Measurements from ENCODE around the gene PYROXD2.

PYROXD2 gene

DNA sequence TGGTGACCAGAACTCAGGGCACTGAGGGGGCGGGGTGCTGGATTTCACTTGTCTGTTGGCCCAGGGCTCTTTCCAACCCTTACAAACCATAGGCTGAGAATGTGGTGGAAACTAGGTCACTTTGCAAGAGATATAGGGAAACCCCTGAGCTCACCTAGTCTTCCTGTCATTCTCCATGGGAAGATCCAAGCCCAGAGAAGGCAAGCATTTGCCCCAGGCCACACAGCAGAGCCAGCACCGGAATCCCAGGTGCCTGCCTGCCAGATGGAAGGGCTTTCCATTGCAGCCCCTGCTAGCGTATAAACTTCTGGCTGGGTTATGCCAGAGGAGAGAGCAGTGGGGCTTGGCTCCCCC is 427 bp downstream of the PYROXD2 start:
- DNase-seq, result no peak

DNA sequence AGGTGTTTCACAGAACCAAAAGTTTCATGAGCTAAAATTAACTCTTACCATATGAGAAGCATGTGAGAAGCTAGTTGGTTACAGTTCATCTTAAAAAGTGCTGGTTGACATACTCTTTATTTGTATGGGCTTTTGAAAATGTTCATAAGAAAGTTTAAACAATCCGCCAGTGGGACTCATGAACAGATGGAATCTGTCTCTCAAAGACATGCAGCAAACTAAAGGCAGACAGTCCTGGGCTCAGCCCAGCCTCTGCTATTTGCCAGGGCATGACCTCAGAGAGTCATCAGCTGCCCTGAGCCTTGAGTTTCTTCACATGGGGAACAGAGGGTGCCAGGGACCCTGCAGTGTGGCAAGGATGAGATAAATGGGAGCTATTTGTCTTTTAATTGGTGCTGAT is 3.2 kb downstream of the PYROXD2 start:
- DNase-seq, result no peak

DNA sequence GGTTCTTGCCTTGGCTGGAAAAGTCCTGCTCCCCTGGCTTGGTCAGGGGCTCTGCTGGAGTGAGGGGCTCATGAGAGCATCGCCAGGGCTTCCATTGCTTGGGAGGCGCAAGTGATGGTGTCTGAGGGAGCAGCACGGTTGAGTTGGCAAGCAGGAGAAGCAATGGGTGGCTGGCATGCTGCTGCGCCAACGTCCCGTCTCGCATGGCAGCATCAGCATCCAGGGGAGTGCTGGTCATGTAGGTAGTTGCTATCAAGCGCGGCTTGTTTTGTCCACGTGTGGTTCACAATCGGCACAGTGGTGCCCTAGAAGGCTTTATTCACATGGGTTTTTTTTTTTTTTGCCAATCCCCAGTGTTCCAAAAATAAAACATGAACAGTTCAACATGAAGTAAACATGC is 3.8 kb downstream of the PYROXD2 start:
- DNase-seq, result no peak

DNA sequence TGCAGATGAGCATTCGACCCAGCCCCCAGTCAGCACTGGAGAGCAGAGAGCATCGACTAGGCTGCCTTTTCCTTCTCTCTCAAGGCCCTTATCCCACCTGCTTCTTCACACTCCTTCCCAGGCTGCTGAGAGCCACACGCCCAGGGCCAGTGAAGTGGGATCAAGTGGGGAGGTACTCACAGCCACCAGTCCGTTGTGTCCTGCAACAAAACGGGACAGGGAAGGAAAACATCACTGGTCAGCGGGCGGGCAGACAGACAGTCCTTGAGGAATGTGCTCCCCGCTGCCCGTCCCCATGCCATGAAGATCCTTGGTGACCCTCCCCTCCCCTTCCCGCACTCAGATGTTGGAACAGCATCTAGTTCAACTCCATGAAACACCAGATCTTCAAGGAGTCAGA is 4.2 kb downstream of the PYROXD2 start:
- no peak for DNase-seq

DNA sequence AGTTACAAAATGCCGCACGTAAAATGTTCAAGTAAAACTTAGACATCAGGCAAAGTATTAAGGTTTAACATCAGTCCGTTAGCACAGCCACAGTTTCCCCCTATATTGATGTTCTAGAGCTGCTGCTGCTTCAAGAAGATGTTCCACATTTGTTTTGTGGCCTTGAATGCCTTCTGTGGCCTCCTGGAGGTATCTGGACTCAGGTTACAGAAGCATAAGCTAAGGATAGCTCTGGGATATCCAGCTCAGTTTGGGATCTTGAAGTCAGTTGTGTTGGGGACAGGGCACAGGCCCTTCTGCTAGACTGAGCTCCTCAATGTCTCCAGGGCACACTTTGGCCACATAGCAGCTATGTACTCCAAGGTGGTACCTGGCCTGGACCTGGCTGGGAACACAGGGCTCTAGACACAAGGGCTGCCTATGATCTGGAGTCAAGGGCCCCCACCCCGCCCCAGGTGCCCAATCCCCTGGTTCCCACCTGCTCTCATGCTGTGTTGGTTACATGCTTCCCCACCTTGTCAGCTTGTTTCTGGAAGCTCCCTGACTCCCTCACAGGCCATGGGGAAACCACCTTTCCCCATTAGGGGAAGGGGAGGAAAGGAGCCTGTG is 4.7 kb downstream of the PYROXD2 start:
- DNase-seq, result no peak

DNA sequence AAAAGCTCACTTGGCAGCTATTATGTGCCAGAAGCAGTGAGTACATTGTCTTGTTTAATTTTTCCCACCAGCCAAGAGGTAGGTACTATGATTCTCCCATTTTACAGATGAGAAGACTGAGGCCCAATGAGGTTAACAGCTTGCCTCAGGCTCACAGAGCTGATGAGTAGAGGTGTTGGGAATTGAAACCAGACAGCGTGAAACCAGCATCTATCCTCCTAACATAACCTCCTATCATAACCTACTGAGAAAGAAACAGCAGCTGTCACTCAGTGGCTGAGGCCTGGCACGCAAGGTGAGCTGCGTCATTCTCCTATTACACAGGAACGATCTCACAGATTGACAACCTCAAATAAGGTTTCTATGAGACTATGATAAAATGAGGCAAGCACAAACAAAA is 6.2 kb downstream of the PYROXD2 start:
- no peak for DNase-seq

DNA sequence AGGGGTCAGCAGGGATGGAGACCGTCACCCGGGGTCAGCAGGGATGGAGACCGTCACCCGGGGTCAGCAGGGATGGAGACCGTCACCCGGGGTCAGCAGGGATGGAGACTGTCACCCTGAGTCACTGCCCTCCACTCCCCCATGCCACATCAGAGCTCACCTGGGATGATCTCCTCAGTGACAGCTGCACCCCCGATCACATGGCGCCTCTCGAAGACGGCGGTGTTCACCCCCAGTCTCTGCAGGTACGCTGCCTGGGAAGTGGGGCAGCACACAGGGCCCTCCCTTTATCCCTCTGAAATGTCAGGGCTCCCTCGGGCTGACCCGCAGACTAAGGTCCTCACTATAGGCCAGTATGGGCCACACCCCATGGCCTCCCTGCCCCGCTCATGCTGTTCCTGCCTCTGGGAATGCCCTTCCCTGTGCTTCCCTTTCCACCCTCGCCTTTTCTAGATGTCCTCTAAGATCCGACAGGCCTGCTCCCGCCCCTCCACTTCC is 7.2 kb downstream of the PYROXD2 start:
- DNase-seq, result no peak

DNA sequence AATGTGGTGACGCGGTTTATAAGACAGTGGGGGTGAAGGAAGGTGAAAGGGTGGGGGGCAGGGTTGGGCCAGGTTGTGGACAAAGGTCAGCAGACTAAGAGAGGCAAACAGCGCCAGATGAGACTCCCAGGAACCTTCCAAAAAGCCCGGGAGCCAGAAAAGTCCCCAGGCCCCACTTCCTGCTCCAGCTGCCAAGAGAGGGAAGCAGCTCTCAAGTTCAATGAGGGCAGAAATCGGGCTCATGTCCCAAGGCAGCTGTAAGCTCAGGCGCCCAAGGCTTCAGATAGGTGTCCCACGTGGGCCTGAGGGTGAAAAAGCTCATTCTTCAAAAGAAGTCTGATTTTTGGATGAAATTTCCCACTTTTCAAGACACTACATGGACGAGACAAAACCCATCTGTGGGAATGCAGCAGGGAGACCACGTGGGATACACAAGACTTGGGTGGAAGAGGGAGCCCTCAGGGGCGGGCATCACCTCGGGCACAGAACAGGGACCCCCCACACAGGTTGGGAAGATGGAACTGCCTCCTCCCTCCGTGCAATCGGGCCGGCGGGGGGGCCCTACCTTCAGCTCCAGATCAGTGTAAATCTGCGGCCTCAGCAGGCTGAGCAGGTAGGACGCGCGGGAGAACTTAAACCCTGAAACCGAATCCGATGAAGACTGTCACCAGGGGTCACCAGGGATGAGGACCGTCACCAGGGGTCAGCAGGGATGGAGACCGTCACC is 7.8 kb downstream of the PYROXD2 start:
- DNase-seq, result no peak

DNA sequence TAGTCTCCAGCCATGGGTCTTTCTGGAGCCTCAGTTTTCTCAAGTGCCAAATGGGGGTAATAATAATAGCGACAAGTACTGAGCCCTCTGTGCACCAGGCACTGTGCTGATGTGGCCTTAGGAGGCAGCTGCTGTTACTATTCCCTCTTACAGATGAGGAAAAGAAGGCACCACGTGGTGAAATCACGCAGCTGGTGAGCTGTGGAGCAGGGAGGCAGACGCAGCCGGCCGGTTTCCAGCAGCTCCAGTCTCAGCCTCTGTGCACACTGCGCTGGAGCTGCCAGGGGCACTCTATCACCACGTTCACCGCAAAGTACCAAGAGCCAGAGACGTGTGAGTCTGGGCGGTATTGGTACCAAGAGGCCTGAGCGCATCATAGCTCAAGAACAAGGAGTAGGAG is 9.6 kb downstream of the PYROXD2 start:
- DNase-seq, result no peak

DNA sequence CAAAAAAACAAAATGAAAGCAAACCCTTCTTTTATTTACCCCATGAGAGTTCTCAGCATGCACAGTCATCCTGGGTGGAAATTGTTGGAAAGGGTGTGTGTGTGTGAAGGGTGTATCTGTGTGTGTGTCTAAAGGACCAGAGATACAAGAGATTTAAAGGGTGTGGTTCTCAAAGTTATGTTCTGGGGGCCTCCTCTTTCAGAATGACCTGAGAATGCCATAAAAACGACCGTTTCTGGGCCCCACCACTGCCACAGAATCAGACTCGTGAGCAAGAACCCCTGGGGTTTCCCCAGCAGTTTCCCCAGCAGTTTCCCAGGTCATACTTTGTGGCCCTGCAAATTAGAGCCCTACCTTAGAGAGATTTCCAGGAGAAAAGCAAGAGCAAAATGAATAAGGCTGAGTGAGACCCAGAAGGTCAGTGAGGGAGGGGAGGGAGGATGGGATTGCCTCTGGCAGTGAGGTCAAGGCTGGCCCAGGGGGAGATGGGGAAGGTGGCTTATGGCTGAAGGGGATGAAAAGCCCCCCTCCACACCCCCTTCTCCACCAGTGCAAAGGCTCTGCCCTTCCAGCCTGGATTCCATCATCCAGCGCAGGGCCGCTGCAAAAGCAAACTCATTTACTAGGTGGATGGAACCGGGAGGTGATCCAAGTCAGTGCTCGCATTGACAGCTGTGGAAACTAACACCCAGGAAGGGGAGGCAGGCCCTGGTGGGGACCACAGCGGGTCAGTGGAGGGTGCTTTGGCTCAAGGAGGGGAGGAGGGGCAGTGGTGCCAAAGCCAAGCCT is 10.2 kb downstream of the PYROXD2 start:
- DNase-seq, result peak; percentile 67

DNA sequence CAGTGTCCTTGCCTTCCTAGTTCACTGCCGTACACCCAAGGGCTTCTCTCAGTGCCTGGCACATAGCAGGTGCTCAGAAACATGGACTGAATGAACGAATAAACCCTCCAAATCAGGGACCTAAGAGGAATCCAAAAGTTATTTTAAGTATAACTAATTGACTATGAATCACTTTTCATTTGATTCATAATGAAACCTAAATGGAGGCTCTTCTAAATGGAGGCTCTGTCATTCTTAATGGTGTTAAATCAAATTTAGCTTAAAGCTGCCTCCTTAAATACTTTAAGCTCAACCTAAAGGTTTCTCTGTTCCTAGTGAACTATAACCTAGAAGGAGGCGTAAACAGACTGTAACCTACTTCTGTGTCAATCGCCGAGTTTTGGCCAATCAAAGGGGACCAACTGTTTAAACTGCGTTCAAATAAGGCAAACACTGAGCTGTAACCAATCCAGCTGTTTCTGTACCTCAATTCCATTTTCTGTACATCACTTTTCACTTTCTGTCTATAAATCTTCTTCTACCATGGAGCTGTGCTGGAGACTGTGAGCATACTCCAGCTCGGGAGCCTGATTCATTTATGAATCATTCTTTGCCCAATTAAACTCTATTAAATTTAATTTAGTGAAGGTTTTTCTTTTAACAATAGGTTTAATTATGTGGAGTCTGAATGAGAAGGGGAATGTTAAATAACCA is 11.0 kb downstream of the PYROXD2 start:
- DNase-seq, result no peak

DNA sequence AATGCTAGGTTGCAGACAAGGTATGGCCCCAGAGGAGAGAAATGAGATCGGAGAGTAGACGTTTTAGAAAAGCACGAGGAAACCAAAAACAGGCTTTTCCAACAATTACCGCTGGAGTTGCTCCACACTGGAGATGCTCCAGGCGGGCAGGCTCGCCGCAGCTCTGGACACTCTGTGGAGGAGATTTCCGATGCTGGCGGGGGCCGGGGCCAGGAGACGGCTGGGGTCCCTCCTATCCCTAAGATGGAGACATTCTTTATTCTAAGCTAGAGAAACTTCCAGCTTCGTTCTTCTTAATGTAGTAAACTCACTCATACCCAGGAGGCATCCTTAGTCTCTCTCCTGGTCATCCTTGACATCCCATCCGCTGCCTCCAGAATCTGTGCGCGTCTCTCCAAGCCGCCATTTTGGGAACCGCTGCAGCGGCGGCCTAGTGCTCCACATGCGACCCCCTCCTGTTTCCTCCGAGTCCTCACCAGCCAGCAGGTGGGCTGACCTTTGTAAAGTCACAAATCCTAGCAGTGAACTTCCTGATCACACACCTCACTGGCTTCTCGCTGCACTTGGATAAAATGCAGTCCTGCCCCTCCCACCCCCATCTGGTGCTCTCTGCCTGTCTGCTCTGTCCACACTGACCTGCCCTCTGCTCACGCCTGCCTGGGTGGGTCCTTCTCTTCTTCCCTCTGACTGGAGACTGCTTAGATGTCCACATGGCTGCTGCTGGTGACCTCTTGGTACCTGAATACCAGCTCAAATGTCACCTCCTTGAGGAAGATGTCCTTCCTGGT is 11.9 kb downstream of the PYROXD2 start:
- DNase-seq, result no peak

DNA sequence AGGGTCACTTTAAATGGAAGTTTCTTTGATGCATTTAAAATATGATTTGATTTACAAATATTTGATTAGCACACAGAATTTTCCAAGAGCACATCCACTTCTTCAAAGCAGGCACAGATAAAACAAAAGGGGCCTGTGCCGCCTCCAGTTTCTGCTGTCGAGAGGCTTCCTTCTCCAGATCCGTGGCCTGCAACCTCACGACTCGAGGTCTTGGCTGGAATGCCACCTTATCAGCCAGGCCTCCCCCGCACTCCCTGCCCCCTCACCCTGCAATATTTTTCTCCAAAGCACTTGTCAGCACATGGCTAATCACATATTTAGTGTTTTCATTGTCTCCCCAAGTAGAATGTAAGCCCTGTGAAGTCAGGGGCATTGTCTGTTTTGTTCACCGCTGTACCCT is 12.5 kb downstream of the PYROXD2 start:
- DNase-seq, result no peak

DNA sequence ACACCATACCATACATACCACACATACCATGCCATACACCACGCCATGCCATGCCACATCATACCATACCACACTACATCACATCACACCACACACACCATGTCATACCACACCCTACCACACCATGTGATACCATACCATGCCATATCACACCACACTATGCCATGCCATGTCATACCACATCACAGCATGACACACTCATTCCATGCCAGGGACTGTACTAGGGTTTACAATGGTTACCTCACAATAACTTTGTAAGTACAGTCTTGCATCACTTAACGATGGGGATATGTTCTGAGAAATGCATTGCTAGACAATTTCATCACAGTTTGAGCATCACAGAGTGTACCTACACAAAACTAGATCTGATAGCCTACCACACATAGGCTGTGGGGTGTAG is 14.5 kb downstream of the PYROXD2 start:
- DNase-seq, result peak; percentile 21

DNA sequence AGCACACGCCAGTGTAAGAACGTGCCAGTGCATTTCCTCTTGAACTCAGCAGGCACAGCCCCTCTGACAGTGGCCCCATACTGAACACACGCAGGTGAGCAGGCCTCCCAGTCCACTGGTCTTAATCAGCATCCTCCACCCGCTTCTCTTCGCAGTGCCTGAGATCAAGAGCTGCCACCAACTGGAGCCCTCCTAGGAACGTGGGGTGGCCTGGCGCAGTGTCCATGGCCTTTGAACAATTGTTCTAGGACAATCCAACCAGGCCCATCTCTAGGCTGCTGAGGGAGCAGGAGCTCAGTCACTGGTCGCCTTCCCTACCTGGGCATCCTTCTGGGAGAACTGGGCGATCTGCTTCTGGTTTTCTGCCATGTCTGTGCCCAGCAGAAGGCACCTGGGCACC is 15.2 kb downstream of the PYROXD2 start:
- no peak for DNase-seq

DNA sequence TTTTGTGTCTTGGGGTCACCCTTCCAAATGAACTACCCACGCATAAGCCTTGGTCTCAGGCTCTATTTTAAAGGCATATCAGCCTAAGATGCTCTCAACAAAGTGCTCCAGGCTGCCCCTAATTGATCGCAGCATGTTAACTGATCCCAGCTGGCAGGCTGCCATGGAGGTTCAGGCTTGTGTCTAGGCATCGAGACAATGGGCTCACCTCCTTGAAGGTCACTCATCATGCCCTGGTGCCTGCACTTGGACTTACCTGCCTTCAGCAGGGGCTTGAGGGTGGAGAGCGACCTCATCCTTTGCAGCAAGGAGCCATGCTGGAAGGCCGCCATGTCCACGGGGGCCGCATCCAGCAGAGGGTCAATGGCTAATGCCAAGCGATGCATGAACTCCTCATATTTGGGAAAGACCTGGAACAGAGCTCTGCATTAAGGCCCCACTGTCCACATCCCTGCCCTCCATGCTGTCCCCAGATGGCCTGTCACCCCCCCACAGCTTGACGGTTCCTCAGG is 17.8 kb downstream of the PYROXD2 start:
- no peak for DNase-seq

DNA sequence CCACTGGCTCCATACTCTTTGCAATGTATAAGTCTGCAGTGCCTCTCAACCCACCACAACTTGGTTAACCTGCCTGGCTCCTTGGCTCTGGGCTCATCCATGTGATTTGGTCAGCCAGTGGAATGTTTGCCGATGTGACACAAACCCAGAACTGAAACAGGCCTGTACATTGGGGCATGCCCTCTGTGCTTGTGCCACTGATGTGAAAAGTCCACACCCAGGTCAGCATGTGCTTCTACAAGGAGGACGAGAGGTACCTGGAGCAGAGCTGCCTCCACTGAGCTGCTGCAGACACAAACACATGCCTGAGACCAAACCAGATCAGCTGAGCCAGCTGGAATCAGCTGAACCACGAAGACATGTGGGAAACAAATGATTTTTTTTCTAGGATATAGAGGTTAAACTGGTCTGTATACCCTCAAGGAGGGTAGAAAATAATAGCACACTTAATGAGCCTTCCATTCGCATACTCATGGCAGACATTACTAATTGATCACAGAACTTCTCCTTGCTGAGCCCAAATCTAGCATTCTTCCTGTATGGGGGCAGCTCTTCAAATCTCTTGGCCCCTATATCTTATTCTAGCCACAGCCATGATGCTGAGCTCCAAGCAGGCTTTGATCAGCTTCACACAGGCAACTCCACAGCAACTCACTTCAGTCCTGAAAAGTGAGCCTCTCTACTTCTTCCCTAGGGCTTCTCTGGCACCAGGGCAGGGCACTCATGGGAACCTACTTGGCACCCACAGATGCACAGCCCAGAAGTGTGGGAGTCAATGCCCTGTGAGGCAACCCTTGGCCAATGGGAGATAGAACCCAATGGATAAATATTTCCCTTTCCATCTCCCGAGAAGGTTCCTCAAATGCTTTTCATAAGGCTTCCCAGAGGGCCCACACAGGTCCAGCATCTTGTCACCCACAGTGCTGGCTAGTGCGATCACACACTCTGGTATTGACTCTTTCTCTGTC is 18.6 kb downstream of the PYROXD2 start:
- no peak for DNase-seq

DNA sequence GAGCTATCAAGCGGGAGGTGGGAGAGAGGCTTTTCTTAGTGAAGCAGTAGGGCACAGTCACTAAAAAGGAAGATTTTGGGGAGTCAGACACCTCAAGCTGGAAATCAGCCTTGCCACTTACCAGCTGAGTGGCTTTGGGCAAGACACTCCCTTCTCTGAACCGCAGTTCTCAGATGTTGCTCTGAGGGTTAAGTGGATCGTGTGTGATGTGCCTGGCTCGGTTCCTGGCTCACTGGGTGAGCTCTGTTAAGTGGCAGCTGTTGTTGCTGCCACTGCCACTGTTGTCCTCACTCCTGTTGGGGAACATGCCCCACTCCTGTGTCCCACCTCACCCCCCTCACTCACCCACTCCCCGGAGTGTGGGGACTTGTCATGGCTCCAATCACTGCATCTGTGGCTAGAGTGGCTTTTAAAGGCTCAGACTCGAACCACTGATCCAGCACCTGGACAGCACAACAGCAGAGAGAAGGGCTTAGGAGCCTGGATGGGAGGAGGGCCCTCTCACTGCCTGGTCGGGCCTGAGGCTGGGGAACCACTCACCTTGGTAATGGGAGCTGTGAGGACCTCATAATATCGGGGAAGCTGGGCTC is 20.0 kb downstream of the PYROXD2 start:
- DNase-seq, result no peak

DNA sequence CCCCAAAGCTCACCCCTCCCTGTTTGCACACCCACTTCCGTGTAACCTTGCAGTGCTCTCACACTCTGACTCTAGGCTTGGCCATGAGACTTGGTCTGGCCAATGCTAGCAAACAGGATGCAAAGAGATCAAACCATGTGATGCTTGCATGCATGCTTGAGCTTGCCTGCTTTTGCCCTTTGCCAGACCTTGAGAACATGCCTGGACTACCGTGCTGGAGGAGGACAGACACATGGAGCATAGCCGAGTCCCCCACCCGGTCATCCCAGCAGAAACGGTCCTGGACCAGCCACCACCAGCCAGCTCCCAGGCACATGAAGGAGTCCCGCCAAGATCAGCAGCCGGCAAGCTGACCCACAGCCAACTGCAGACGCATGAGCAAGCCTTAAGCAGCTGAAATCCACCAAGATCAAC is 23.4 kb downstream of the PYROXD2 start:
- DNase-seq, result peak; percentile 49

DNA sequence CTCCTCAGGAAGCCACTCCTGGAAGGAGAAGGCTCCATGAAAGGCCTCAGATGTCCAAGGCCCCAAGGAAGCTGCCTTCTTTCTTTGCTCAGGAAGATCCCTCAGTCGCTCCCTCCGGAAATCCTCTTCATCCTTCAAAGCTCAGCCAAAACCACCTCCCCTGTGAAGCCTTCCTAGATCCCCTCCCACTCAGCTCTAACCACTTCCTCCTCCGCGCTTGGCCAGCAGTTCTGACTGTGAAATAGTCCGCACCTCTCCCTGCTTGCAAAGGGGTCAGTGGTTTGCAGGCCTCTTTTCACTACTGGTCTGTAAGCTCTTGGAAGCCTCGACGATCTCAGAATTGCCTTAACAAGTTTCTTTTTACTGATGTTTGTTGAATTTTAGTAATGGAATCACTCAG is 23.9 kb downstream of the PYROXD2 start:
- DNase-seq, result peak; percentile 60

DNA sequence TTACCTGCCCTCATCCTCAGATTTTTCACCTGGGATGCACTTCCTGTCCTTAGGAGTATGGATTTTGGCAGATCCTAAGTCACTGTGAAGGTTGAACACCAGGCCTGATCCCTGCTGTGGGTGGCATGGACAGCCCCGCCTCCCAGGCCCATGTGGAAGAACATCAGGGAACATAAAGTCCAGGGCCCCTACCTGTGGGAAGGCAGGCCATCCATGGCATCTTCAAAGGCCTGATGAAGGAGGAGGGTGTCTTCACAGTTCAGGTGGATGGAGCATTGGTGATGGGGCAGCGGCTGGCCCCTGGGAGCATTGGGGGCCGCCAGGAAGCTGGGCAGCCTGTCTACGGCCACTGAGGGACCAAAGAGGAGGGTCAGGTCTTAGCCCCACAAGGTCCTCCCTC is 24.6 kb downstream of the PYROXD2 start:
- no peak for DNase-seq
